Sigmoid colon (tissue), 7 donors: ENCODE data around the gene CLMP. TPM values are rescaled to one million over a fixed set of nuclear protein-coding genes. Genes with fewer than 3 reads are reported as not detected.

Experiments used
- DNase-seq: peaks from one replicate; pipeline ENCODE4 v3.0.0-alpha.2; 2019
- H3K27ac ChIP-seq, 4 donors: fragments of 200-600 bp; sonication (generic); one replicate each; pipeline ENCODE4 v1.5.1; 2016 to 2019; ENCODE audit warnings: mild to moderate bottlenecking in 1 of 4
- H3K27me3 ChIP-seq, 3 donors: fragments of 200-600 bp; sonication (generic); one replicate each; pipeline ENCODE4 v1.5.1; 2019; ENCODE audit warnings: mild to moderate bottlenecking in 1 of 3
- H3K36me3 ChIP-seq, 4 donors: fragments of 200-600 bp; sonication (generic); one replicate each; pipeline ENCODE4 v1.5.1; 2016 to 2019
- H3K4me1 ChIP-seq, 4 donors: fragments of 200-600 bp; sonication (generic); one replicate each; pipeline ENCODE4 v1.5.1; 2017 to 2019
- H3K4me3 ChIP-seq, 4 donors: fragments of 200-600 bp; sonication (generic); one replicate each; pipeline ENCODE4 v1.5.1; 2017 to 2019; ENCODE audit warnings: mild to moderate bottlenecking in 2 of 4, moderate library complexity in 1 of 4
- H3K9me3 ChIP-seq, 4 donors: fragments of 200-600 bp in 3 of 4; sonication (generic) in 3 of 4; one replicate each; pipeline versions ENCODE4 v1.5.1 to v1.6.1; 2013 to 2019
- CTCF ChIP-seq, 4 experiments: fragments of 450-650 bp in 3 of 4; fragments of 200-600 bp in 1 of 4; IDR thresholded peaks; one replicate each; pipeline ENCODE4 v1.5.1; 2016 to 2019; ENCODE audit warnings: antibody characterized with exemption in 4 of 4, mild to moderate bottlenecking in 3 of 4, moderate library complexity in 2 of 4
- EP300 ChIP-seq, 4 donors: sonication (generic); formaldehyde crosslinking; IDR thresholded peaks; one replicate each; pipeline ENCODE4 v1.6.1; 2017; ENCODE audit warnings: antibody characterized with exemption in 4 of 4
- POLR2A ChIP-seq, 2 donors: fragments of 450-650 bp; IDR thresholded peaks; one replicate each; pipeline ENCODE4 v1.6.1; 2016; ENCODE audit warnings: antibody characterized with exemption in 2 of 2, mild to moderate bottlenecking in 2 of 2, moderate library complexity in 2 of 2
- POLR2AphosphoS5 ChIP-seq, 4 donors: sonication (generic); formaldehyde crosslinking; IDR thresholded peaks; one replicate each; pipeline ENCODE4 v1.6.1; 2017; ENCODE audit warnings: antibody characterized with exemption in 4 of 4
- WGBS, 2 donors: extraction: QIAGEN DNeasy Blood & Tissue Kit; methylation state at CpG; one replicate each; pipeline ENCODE4 v1.1.7; 2013; 5-methylcytosine and 5-hydroxymethylcytosine counted together
- intact Hi-C: fragments of 100-400 bp; cut with DNase I; formaldehyde crosslinking; loops from one replicate; pipeline ENCODE4 v1.15.1; 2023
- polyA plus RNA-seq, 3 donors: library from polyadenylated mRNA; stranded (reverse); fragments of 200-250 nt; gene quantifications; one replicate each; pipeline ENCODE4 v1.2.3, GENCODE V29; 2013
- total RNA-seq, 4 donors: library from RNA; depleted of rRNA; stranded (reverse); fragments of >200 nt; gene quantifications; one replicate each; pipeline ENCODE4 v1.1.0, GENCODE V29; 2016
- donor health status: healthy with polysubstance abuse.
- donor health status: Bipolar disorder and iron deficiency.
- donor health status: healthy.

Gene CLMP
- total and polyA plus RNA-seq, 7 donors: 1.4 to 180 (median 104) TPM

GRCh38 chr11:123051634-123052033 lies 143.4 kb downstream of the CLMP start:
- WGBS, 2 donors: 94 to 95% methylated on average over 4 of the region's 4 CpGs
- TF ChIP-seq POLR2A (IDR thresholded peaks at IDR 0.05): no peak
- no peak for TF ChIP-seq CTCF (IDR thresholded peaks at IDR 0.05)
- no peak for TF ChIP-seq POLR2AphosphoS5 (IDR thresholded peaks at IDR 0.05)
- no peak for TF ChIP-seq EP300 (IDR thresholded peaks at IDR 0.05)
- Histone ChIP-seq H3K36me3 (peaks cover 7 to 39% (median 8%) of the 10 kb centered on the region in 4 donors), H3K4me1 (peaks cover 0 to 11% (median 4%) of the 10 kb centered on the region in 4 donors), H3K4me3 (no peak overlapping the region), H3K9me3 (no peaks in the 10 kb centered on the region), H3K27me3 (no peaks in the 10 kb centered on the region), H3K27ac (no peak overlapping the region)
- no peak for DNase-seq
- intact Hi-C loops: loop anchor here (5.0 to 10.0 kb wide), 2 partner anchors 137 to 189 kb away; no protein-coding TSS in a partner anchor

- Histone ChIP-seq H3K4me3 (no peak overlapping the region), H3K4me1 (peaks cover 0 to 7% (median 1%) of the 10 kb centered on the region in 4 donors), H3K9me3 (no peaks in the 10 kb centered on the region), H3K36me3 (peaks cover 2 to 34% (median 4%) of the 10 kb centered on the region in 4 donors), H3K27me3 (no peaks in the 10 kb centered on the region), H3K27ac (no peak overlapping the region)
- TF ChIP-seq POLR2AphosphoS5 (IDR thresholded peaks at IDR 0.05) (no peak), CTCF (IDR thresholded peaks at IDR 0.05) (no peak), POLR2A (IDR thresholded peaks at IDR 0.05) (no peak), EP300 (IDR thresholded peaks at IDR 0.05) (no peak)
- intact Hi-C loops: loop anchor here (5.0 to 10.0 kb wide), 2 partner anchors 136 to 189 kb away; no protein-coding TSS in a partner anchor
- no peak for DNase-seq
- WGBS, 2 donors: 97% methylated on average over 9 of the region's 9 CpGs
Observed at GRCh38 chr11:123051146-123051545, 143.9 kb downstream of the CLMP start.

- no peaks in the 10 kb centered on the region for H3K9me3 ChIP-seq
- TF ChIP-seq POLR2A (IDR thresholded peaks at IDR 0.05): no peak
- no peak for TF ChIP-seq POLR2AphosphoS5 (IDR thresholded peaks at IDR 0.05)
- no peak for TF ChIP-seq CTCF (IDR thresholded peaks at IDR 0.05)
- TF ChIP-seq EP300 (IDR thresholded peaks at IDR 0.05): no peak
- no peaks in the 10 kb centered on the region for H3K4me1 ChIP-seq
- H3K27ac ChIP-seq: no peak overlapping the region
- no peak overlapping the region for H3K4me3 ChIP-seq
- intact Hi-C loops: no loop called here
- DNase-seq: no peak
- no peaks in the 10 kb centered on the region for H3K27me3 ChIP-seq
- WGBS, 2 donors: 92% methylated on average over 3 of the region's 3 CpGs
- peaks cover 0 to 7% (median 0%) of the 10 kb centered on the region in 4 donors for H3K36me3 ChIP-seq
Observed at GRCh38 chr11:123047947-123048293, 147.1 kb downstream of the CLMP start.

DNA sequence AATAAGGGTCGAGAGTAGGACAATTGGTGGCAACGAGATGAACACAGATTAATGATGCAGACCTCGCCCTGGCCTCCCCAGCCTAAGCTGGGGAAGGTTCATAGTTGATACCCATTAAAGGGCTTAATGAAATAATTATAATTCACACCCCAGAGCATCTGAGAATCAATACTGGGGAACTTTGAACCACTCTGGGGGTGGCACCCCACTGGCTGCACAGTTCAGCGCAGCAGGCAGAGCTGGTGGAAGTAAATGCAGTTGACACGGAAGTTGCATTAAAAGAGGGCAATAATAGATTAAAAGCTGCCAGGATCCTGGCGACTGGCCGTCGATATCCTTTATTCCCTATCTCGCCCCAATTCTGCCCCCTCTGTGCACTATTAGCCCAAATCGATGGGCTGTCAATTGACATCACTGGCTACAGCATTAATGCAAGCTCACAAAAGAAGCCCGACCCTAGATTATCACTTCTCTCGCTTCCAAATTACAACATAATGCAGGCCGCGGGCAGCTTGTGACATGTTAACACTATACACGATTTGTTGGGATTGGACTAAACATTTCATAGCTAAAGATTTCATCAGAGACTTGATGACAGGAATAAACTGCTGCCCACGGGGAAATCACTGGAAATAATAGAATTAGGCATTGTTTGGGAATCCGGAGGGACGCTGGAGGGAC lies 147.6 kb downstream of the CLMP start:
- 84% methylated on average over 18 of the region's 18 CpGs for WGBS, 2 donors
- DNase-seq: peak; percentile 30
- Histone ChIP-seq H3K27me3 (no peaks in the 10 kb centered on the region), H3K9me3 (no peaks in the 10 kb centered on the region), H3K4me1 (no peaks in the 10 kb centered on the region), H3K4me3 (no peak overlapping the region), H3K27ac (no peak overlapping the region), H3K36me3 (peaks cover 0 to 2% (median 0%) of the 10 kb centered on the region in 4 donors)
- intact Hi-C loops: no loop called here
- TF ChIP-seq CTCF (IDR thresholded peaks at IDR 0.05) (no peak), POLR2A (IDR thresholded peaks at IDR 0.05) (no peak), EP300 (IDR thresholded peaks at IDR 0.05) (no peak), POLR2AphosphoS5 (IDR thresholded peaks at IDR 0.05) (no peak)
